Endothelial cell of umbilical vein (primary cell): ENCODE measurements around the gene SLC30A2. TPM values are rescaled to one million over a fixed set of nuclear protein-coding genes. Genes with fewer than 3 reads are reported as not detected.

Experiments
- BruUV-seq: library from RNA; stranded (reverse); fragments of 400-500 nt; replicated peaks from 2 replicates; lab custom pipeline; 2021; lab: Mats Ljungman, UMichigan
- CTCF ChIA-PET: fragments of 300-600, 350-600 bp; sonication (Branson Sonifier 250); formaldehyde crosslinking; loops from one replicate; lab custom pipeline; 2021; ENCODE audit warnings: antibody characterized with exemption, inconsistent platforms; lab: Charles Lee
- POLR2A ChIA-PET: fragments of 300-600, 350-600 bp; sonication (Branson Sonifier 250); formaldehyde crosslinking; loops from one replicate; lab custom pipeline; 2021; ENCODE audit warnings: antibody characterized with exemption, inconsistent platforms; lab: Charles Lee
- DNase-seq: peaks from one replicate; pipeline ENCODE4 v3.0.0-alpha.2; 2011; ENCODE audit warnings: low read depth, low spot score
- FAIRE-seq: peaks from 2 replicates; lab custom pipeline; 2011; peaks lifted over from hg19 to GRCh38; lab: Jason Lieb, UNC
- H2AFZ ChIP-seq: 2 replicates; pipeline ENCODE4 v1.6.0; 2012; ENCODE audit warnings: low read depth, low read length, control low read depth, inconsistent platforms
- H3K27ac ChIP-seq: 2 replicates; pipeline ENCODE4 v1.5.1; 2011; ENCODE audit warnings: low read depth, mild to moderate bottlenecking, control low read depth, low read length, moderate library complexity; ENCODE audit not compliant: insufficient read depth
- H3K27me3 ChIP-seq, 2 experiments: 2 replicates each; pipeline versions ENCODE4 v1.6.0 to v1.6.1; 2011; ENCODE audit warnings: low read length in 2 of 2, mixed read lengths in 1 of 2; ENCODE audit not compliant: control insufficient read depth in 2 of 2, insufficient read depth in 2 of 2
- H3K36me3 ChIP-seq, 2 experiments: 2 replicates in 1 of 2; 3 replicates in 1 of 2; pipeline ENCODE4 v1.5.1; 2011; ENCODE audit warnings: low read length in 2 of 2, mild to moderate bottlenecking in 1 of 2, moderate library complexity in 1 of 2; ENCODE audit not compliant: control insufficient read depth in 2 of 2, insufficient read depth in 2 of 2; ENCODE audit errors: extremely low read depth in 1 of 2
- H3K4me1 ChIP-seq: 3 replicates; pipeline ENCODE4 v1.5.1; 2011; ENCODE audit warnings: mild to moderate bottlenecking, low read length; ENCODE audit not compliant: control insufficient read depth, insufficient read depth; ENCODE audit errors: extremely low read depth
- H3K4me2 ChIP-seq: 2 replicates; pipeline ENCODE4 v1.6.1; 2011; ENCODE audit warnings: low read length, control low read depth, mixed read lengths; ENCODE audit not compliant: insufficient read depth
- H3K4me3 ChIP-seq, 3 experiments: fragments of 200-600 bp in 1 of 3; sonication (generic), shearing (Covaris generic) in 1 of 3; replicated peaks in 1 of 3; 2 replicates each; pipeline ENCODE4 v1.5.1; 2011 to 2016; ENCODE audit warnings: control low read depth in 3 of 3, low read length in 3 of 3, mild to moderate bottlenecking in 2 of 3, inconsistent platforms in 1 of 3, low read depth in 1 of 3, moderate library complexity in 1 of 3; ENCODE audit not compliant: insufficient read depth in 1 of 3
- H3K79me2 ChIP-seq: 2 replicates; pipeline ENCODE4 v1.6.0; 2012; ENCODE audit warnings: low read length, inconsistent platforms; ENCODE audit not compliant: control insufficient read depth, insufficient read depth
- H3K9ac ChIP-seq: replicated peaks from 2 replicates; pipeline ENCODE3; 2011; ENCODE audit warnings: low read length, control low read depth; ENCODE audit not compliant: insufficient read depth; ENCODE audit errors: extremely low read depth
- H3K9me1 ChIP-seq: replicated peaks from 3 replicates; pipeline ENCODE4 v1.6.0; 2011; ENCODE audit warnings: mild to moderate bottlenecking, low read length; ENCODE audit not compliant: control insufficient read depth, insufficient read depth; ENCODE audit errors: extremely low read depth
- H3K9me3 ChIP-seq: replicated peaks from 2 replicates; pipeline ENCODE4 v1.5.1; 2012; ENCODE audit warnings: low read length, inconsistent platforms; ENCODE audit not compliant: control insufficient read depth, insufficient read depth
- H4K20me1 ChIP-seq: replicated peaks from 2 replicates; pipeline ENCODE3; 2011; ENCODE audit warnings: mild to moderate bottlenecking, low read length; ENCODE audit not compliant: control insufficient read depth, insufficient read depth; ENCODE audit errors: extremely low read depth
- CTCF ChIP-seq, 2 donors: IDR thresholded peaks; 1 replicate in 1 of 2; 2 replicates in 1 of 2; pipeline ENCODE4 v1.5.1; 2011; ENCODE audit warnings: low read length in 2 of 2, mild to moderate bottlenecking in 2 of 2, moderate library complexity in 2 of 2, control low read depth in 1 of 2, inconsistent platforms in 1 of 2, low read depth in 1 of 2; ENCODE audit not compliant: insufficient read depth in 1 of 2; ENCODE audit errors: extremely low read depth in 1 of 2
- EZH2 ChIP-seq: IDR thresholded peaks from 2 replicates; pipeline ENCODE4 v1.6.1; 2012; ENCODE audit warnings: borderline replicate concordance, low read depth, mild to moderate bottlenecking, moderate library complexity, low read length, inconsistent platforms; ENCODE audit not compliant: severe bottlenecking
- FOS ChIP-seq: IDR thresholded peaks from 2 replicates; pipeline ENCODE4 v1.6.1; 2011; ENCODE audit warnings: mild to moderate bottlenecking, low read length, moderate library complexity, borderline replicate concordance; ENCODE audit not compliant: insufficient read depth
- GATA2 ChIP-seq: IDR thresholded peaks from 2 replicates; pipeline ENCODE4 v1.7.0; 2011; ENCODE audit warnings: low read depth, mild to moderate bottlenecking, moderate library complexity, mixed read lengths, low read length; ENCODE audit not compliant: insufficient read length, insufficient read depth
- JUN ChIP-seq: IDR thresholded peaks from 2 replicates; pipeline ENCODE4 v1.6.1; 2011; ENCODE audit warnings: borderline replicate concordance, low read depth; ENCODE audit not compliant: insufficient read length, insufficient read depth
- MAX ChIP-seq: IDR thresholded peaks from 2 replicates; pipeline ENCODE4 v1.6.1; 2011; ENCODE audit not compliant: insufficient read depth, insufficient read length
- MYC ChIP-seq: IDR thresholded peaks from one replicate; pipeline ENCODE4 v1.6.1; 2011; ENCODE audit warnings: mild to moderate bottlenecking, low read depth, low read length
- POLR2A ChIP-seq: IDR thresholded peaks from 2 replicates; pipeline ENCODE4 v1.6.1; 2012; ENCODE audit warnings: low read depth, mild to moderate bottlenecking, control low read depth, low read length
- POLR2AphosphoS5 ChIP-seq: IDR thresholded peaks from 2 replicates; pipeline ENCODE4 v1.6.1; 2012; ENCODE audit warnings: low read depth, mild to moderate bottlenecking, control low read depth, low read length, moderate library complexity; ENCODE audit not compliant: insufficient read depth
- dilution Hi-C: fragments of 300-500 bp; cut with MboI; formaldehyde crosslinking; loops from one replicate; pipeline ENCODE4 v1.15.0; 2019; ENCODE audit warnings: low sequenced_read_pairs; ENCODE audit not compliant: extremely low pct_ligation_motif_present
- intact Hi-C: fragments of 100-400 bp; cut with micrococcal nuclease; formaldehyde crosslinking; loops from one replicate; pipeline ENCODE4 v1.10.0; 2022
- polyA plus RNA-seq, 4 experiments: library from polyadenylated mRNA; depleted of rRNA in 3 of 4; stranded (reverse) in 3 of 4; unstranded in 1 of 4; fragments of >200 nt; gene quantifications; 2 replicates each; pipeline versions ENCODE4 v1.2.1 to v1.2.3, GENCODE V29; 2011 to 2012; ENCODE audit warnings: missing spikeins in 1 of 4
- total RNA-seq: library from RNA; stranded (reverse); gene quantifications from 2 replicates; pipeline ENCODE4 v1.2.3, GENCODE V29; 2021

The SLC30A2 gene
- total and polyA plus RNA-seq, 2 donors (not counting 3 experiments of a cell fraction or from before 2014, with no cell fraction given), result not detected

- no peak overlapping the region for H3K4me3 ChIP-seq
- FAIRE-seq (no peak), DNase-seq (no peak)
- intact Hi-C loops, result no loop called here
- no peaks in the 10 kb centered on the region for H3K9me1 ChIP-seq
- POLR2A ChIA-PET, result no interaction called here
- TF ChIP-seq POLR2A, result no peak
- TF ChIP-seq GATA2, result no peak
- TF ChIP-seq EZH2, result no peak
- no peak for TF ChIP-seq FOS
- TF ChIP-seq POLR2AphosphoS5, result no peak
- no peak for TF ChIP-seq CTCF (IDR thresholded peaks at IDR 0.05; ENCODE audit: extremely low read depth in 1 of 2, insufficient read depth in 1 of 2, low read depth in 1 of 2, low read length in 2 of 2)
- no peak for TF ChIP-seq MAX
- TF ChIP-seq JUN, result no peak
- TF ChIP-seq MYC, result no peak
- no peak overlapping the region for H3K27ac ChIP-seq
- peaks cover 0 to 4% of the 10 kb centered on the region in 2 experiments for H3K27me3 ChIP-seq
- H3K36me3 ChIP-seq, result no peaks in the 10 kb centered on the region
- H3K9me3 ChIP-seq, result no peaks in the 10 kb centered on the region
- H4K20me1 ChIP-seq, result no peaks in the 10 kb centered on the region
- BruUV-seq, result no TSS peak
- H3K4me2 ChIP-seq, result no peak overlapping the region
- no peaks in the 10 kb centered on the region for H3K4me1 ChIP-seq
- no peak overlapping the region for H3K9ac ChIP-seq
- no peak overlapping the region for H2AFZ ChIP-seq
- dilution Hi-C loops, result no loop called here
- CTCF ChIA-PET, result interaction anchor here (0.8 to 1.9 kb wide), 2 partner anchors 21 to 61 kb away, joined by 3 to 7 read pairs; no protein-coding TSS in a partner anchor
- no peaks in the 10 kb centered on the region for H3K79me2 ChIP-seq
Observed at GRCh38 chr1:26084091-26084561, 38.2 kb upstream of the SLC30A2 start.
